ENCODE results near the gene LIX1.

- TF ChIP-seq EP300 (IDR thresholded peaks at IDR 0.05) (no peak), CTCF (IDR thresholded peaks at IDR 0.05) (no peak), POLR2A (IDR thresholded peaks at IDR 0.05) (no peak)
Observed at GRCh38 chr5:97071101-97071500, 71.3 kb downstream of the LIX1 start.
